Myocyte (in vitro differentiated cells): ENCODE data around the gene PITX2. TPM values are rescaled to one million over a fixed set of nuclear protein-coding genes. Genes with fewer than 3 reads are reported as not detected.
"Not testable (repeated sequence)": the region's sequence is repeated elsewhere in the genome, so short reads cannot be mapped to it uniquely, and the experiment has no call there.

Experiments
- DNase-seq: peaks from one replicate; pipeline ENCODE4 v3.0.0-alpha.2; 2012; ENCODE audit warnings: low read depth
- total RNA-seq: library from RNA; depleted of rRNA; stranded (reverse); fragments of >200 nt; gene quantifications from 2 replicates; pipeline ENCODE4 v1.2.3, GENCODE V29; 2014

PITX2 gene
- total RNA-seq, 1 donor from 2014 or later = 140 TPM

GRCh38 chr4:110612631-110613269 is 10.1 kb downstream of the PITX2 start:
- no peak for DNase-seq

GRCh38 chr4:110611968-110612447 is 10.9 kb downstream of the PITX2 start:
- no peak for DNase-seq

DNA sequence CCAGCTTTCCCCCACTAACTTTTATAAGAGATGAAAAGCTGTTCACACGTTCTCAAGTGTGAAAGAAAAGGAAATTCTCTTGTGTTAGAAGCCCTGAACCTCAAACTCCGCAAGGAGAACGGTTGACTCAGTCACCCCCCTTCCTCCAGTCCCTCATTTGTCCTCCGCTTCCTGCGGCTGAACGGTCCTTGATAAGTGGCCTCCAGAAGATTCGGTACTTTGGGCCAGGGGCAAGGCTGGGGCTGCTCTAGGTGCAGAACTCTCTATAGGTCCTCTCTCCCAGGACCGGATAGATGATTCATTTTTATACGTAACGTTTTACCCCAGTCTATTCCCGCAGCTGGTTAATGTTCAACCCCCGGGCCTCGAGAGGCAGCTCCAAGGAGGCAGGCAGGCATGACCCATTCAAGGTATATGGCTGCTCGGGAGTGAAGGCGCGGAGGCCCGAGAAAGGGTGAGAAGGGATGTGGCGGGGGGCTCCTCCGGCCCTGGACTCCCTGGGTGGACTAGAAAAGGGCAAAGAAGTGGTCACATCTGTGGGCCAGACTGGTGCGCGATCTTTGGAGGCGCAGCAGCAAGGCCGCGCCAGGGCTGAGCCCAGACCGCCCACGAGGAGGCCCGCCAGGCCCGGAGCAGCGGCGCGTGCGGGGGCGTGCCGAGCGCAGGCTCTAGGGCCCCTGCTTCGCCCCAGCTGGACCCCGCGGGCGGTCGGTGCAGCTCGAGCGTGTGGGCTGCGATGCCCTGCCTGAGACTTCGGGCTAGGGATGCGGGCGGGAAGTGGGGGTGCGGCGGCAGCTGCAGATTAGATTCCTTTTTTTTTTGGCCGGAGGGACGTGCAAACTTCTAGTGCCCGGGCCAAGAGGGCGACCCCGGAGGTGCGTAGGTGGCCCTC is 11.7 kb downstream of the PITX2 start:
- DNase-seq = no peak

DNA sequence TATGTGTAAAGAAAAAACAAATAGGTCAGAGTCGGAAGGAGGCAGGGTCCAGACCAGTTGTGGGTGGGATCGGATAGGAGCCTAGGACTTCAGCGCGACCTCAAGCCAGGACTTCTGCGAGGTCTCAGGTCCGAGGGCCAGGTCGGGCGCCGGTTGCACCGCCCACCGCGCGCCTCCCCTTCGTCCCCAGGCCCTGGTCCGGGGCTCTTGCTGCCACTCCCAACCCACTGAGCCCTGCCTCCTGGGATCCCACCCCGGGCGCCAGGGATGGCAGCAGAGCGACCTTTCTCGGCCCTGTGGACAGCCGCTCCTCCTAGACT is 12.3 kb downstream of the PITX2 start:
- no peak for DNase-seq

GRCh38 chr4:110609044-110609750 is 13.7 kb downstream of the PITX2 start:
- DNase-seq = peak; percentile 83

DNA sequence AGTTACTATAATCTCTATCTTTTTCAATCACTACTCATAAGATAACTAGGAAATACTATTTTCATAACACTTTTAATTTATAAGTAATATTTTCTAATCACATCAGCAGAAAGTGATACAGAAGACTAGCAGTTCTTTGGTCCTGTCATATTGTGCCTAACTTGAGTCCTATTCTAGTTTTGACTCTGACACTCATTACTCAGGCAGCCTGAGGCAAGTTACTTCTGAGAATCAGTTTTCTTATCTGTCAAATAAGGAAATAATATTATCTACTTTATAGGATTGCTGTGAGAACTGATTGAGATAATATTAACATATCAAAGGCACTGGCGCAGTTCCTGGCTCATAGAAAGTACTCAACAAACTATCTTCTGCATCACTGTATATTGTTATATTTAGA is 17.8 kb downstream of the PITX2 start:
- DNase-seq = no peak

GRCh38 chr4:110602061-110602460 is 20.8 kb downstream of the PITX2 start:
- no peak for DNase-seq

DNA sequence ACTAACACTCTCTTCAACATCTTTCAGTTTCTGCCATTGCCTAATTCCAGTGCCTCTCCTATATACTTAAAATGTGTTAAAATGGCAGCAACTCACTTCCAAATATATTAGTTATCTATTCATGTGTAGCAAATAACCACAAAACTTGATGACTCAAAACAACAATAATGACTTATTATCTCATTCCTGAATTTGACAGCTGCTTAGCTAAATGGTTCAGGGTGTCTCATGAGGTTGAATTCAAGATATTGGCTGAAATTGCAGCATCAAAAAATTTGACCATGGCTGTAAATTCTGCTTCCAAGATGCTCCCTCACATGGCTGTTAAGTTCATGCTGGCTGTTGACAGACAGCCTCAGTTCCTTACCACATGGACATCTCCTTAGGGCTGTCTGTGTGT is 25.3 kb downstream of the PITX2 start:
- peak; percentile 47 for DNase-seq

DNA sequence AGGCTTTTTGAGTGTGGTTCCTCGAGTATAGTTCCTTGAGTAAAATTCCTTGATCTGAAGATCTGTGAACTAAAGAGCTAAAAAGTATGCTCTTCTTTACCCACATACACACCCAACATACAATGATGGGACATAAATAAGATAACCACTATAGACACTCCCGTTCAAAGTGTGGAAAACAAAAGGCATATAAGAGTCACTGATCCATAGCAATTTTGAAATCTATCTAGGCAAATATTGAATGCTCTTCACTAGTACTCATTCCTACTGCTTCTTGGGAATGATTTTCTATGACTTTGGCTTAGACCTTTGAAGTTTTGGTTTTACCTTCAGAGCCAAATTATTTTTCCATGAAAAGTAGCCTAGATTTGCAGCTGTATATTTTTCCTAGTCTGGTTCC is 26.4 kb downstream of the PITX2 start:
- no peak for DNase-seq

DNA sequence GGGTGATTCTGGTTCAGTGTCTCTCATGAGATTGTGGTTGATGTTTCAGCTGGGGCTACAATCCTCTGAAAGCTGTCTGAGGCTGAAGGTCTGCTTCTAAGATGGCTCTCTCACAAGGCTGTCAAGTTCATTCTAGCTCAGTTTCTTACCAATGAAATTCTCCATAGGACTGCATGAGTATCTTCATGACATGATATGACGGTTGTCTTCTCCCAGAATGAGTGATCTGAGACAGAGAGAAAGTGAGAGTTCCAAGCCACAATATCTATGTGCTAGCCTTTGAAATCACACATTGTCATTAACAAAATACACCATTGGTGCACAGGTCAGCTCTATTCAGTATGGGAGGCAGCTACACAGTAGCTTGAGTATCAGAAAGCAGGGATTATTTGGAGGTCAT is 27.3 kb downstream of the PITX2 start:
- DNase-seq = no peak

- peak; percentile 27 for DNase-seq
Observed at GRCh38 chr4:110589297-110589696, 33.6 kb downstream of the PITX2 start.

- no peak for DNase-seq
Observed at GRCh38 chr4:110587666-110588285, 35.1 kb downstream of the PITX2 start.

DNA sequence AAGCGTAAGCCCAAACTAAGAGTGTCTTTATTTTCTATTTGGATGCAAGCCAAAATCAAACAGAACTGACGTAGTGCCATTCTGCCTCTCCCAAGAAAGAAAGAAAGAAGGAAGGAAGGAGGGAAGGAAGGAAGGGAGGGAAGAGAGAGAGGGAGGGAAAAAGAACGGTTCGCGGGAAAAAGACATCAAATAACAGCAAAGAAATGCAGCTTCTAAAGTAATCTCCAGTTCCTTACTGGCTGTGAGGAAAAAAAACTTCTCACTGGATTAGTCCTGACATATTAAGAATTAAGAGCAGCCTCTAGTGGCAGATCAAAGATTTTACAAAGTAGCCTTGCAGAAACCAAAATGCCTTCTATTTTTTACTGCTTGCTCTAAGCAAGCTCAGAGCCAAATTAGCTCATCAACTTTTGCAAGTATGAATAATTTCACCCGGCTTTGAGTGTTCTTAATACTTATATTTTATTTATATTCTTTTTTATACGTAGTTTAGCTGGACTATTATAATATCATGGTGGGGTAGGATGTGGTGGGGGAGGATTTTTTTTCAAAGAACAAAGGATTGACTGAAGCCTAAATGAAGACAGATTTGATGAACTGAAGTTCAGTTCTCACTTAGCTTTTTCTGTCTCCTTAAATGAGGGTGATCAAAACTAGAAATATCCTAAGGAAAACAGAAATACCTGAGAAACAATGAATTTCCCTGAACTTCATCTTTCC is 36.6 kb downstream of the PITX2 start:
- DNase-seq = peak; percentile 72

DNA sequence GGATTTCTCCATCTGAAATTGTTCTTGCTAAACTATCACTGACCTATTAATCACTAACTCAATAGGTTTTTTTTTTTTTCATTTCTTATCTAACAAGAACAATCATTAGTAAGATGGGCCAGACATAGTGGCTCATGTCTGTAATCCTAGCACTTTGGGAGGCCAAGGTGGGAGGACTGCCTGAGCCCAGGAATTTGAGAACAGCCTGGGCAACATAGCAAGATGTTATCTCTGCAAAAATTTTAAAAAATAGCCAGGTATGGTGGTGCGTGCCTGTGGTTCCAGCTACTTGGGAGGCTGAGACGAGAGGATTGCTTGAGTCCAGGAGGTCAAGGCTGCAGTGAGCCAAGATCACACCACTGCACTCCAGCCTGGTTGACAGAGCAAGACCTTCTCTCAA is 46.2 kb downstream of the PITX2 start:
- DNase-seq = not testable (repeated sequence)

Other genes with a start within 250 kb of the PITX2 start
- gene ENPEP, start 146.9 kb downstream of the PITX2 start, total RNA-seq = 1.4 and 3.1 TPM in 2 replicates